ENCODE measurements around the gene ERF. TPM values are rescaled to one million over a fixed set of nuclear protein-coding genes. Genes with fewer than 3 reads are reported as not detected.

ERF gene
- total and polyA plus RNA-seq, 10 of the 15 experiments (the other 5 are each of a cell fraction or from before 2014, with no cell fraction given), result 0.02 to 51.8 (median 14.4) TPM

DNA sequence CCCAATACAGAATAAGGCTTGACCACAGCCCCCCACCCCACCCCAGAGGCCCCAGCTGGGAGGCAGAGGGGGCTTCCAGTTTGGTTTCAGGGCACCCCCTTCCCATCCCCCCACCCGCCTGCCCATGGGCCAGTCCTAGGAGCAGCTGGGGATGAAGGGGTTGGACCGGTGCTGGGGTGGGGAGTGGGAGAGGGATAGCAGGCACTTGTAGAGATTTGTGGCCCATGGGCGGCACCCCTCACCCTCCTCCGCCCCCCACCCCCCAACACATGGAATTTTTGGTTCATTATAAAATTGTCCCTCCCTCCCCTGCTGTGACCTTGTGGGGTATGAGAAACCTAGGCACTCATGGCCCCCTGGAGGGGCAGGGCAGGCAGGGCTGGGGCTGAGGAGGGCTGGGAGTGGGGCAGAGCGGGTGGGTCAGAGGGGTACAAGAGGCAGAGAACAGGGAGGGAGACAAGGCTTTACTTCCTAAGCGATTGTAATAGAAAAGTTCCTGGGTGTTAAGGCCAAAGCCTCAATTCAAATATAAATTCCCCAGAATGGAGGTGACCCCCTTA lies 7.2 kb downstream of the ERF start:
- WGBS (ENCODE audit: insufficient coverage, insufficient replicate concordance, low lambda C conversion rate, missing lambda C conversion rate), result 95% methylated on average over 4 of the region's 6 CpGs
- TF ChIP-seq, protein P1, sequence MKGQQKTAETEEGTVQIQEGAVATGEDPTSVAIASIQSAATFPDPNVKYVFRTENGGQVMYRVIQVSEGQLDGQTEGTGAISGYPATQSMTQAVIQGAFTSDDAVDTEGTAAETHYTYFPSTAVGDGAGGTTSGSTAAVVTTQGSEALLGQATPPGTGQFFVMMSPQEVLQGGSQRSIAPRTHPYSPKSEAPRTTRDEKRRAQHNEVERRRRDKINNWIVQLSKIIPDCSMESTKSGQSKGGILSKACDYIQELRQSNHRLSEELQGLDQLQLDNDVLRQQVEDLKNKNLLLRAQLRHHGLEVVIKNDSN (IDR thresholded peaks at IDR 0.05; ENCODE audit: borderline replicate concordance, extremely low read length, insufficient read depth, low read depth, low read length), result no peak
- TF ChIP-seq FOS (IDR thresholded peaks at IDR 0.05; ENCODE audit: borderline replicate concordance, extremely low read depth, insufficient read length) (no peak), ASH2L (IDR thresholded peaks at IDR 0.05; ENCODE audit: borderline replicate concordance, low read depth) (no peak), SIN3A (IDR thresholded peaks at IDR 0.05; ENCODE audit: low read depth, low read length) (no peak), SMAD5 (IDR thresholded peaks at IDR 0.05; ENCODE audit: low read depth) (no peak), ZBED1 (IDR thresholded peaks at IDR 0.05; ENCODE audit: borderline replicate concordance) (no peak), BCL3 (IDR thresholded peaks at IDR 0.05; ENCODE audit: borderline replicate concordance, insufficient read depth, low read depth, low read length, poor library complexity, severe bottlenecking) (no peak), CREM (IDR thresholded peaks at IDR 0.05; ENCODE audit: low read depth) (no peak), EZH2 (IDR thresholded peaks at IDR 0.05; ENCODE audit: borderline replicate concordance, control insufficient read depth, low read depth, low read length) (no peak), ZNF24 (IDR thresholded peaks at IDR 0.05) (no peak), HDGF (IDR thresholded peaks at IDR 0.05) (no peak), EP300 (IDR thresholded peaks at IDR 0.05; ENCODE audit: borderline replicate concordance in 1 of 2, control insufficient read depth in 1 of 2, low read depth in 2 of 2, low read length in 2 of 2) (no peak), USF2 (IDR thresholded peaks at IDR 0.05; ENCODE audit: borderline replicate concordance, low read depth, low read length) (no peak), SPI1 (IDR thresholded peaks at IDR 0.05; ENCODE audit: borderline replicate concordance, insufficient read depth, low read depth, low read length) (no peak), CBFB (IDR thresholded peaks at IDR 0.05; ENCODE audit: low read depth) (no peak), RELB (IDR thresholded peaks at IDR 0.05; ENCODE audit: low read depth) (no peak)
- no TSS peak for BruUV-seq (replicated peaks)
- Histone ChIP-seq H2AFZ (ENCODE audit: control insufficient read depth, low read depth, low read length) (no peak overlapping the region), H3K27me3 (replicated peaks in 1 of 2; ENCODE audit: control insufficient read depth in 2 of 2, insufficient read depth in 2 of 2, low read length in 1 of 2) (no peaks in the 10 kb centered on the region), H3K4me2 (ENCODE audit: control insufficient read depth, insufficient read depth) (no peak overlapping the region), H3K4me1 (ENCODE audit: control insufficient read depth, insufficient read depth, low read length) (peaks cover 17% of the 10 kb centered on the region), H3K9me3 (replicated peaks; ENCODE audit: control insufficient read depth, insufficient read depth, low read length) (no peaks in the 10 kb centered on the region), H3K79me2 (ENCODE audit: control insufficient read depth, insufficient read depth, low read length) (peaks cover 29% of the 10 kb centered on the region), H4K20me1 (ENCODE audit: control insufficient read depth, insufficient read depth) (no peaks in the 10 kb centered on the region), H3K4me3 (no peak overlapping the region), H3K9ac (ENCODE audit: control insufficient read depth, insufficient read depth, low read length) (no peak overlapping the region), H3K36me3 (ENCODE audit: control insufficient read depth in 2 of 2, insufficient read depth in 2 of 2, low read length in 1 of 2) (peaks cover 0 to 7% of the 10 kb centered on the region in 2 experiments; a peak in 2 of 4 replicates), H3K27ac (ENCODE audit: control insufficient read depth, insufficient read depth) (no peak overlapping the region)
- in situ Hi-C loops (cut with MboI), result no loop called here
- ChIA-PET POLR2A (interaction anchor here (0.9 to 6.7 kb wide), 2 partner anchors 8 to 33 kb away, joined by 3 to 51 read pairs; no protein-coding TSS in a partner anchor), SMC1A (ENCODE audit: uncharacterized antibody, unreplicated experiment) (interaction anchor here (1.9 to 6.3 kb wide), 2 partner anchors 31 to 115 kb away, joined by 6 to 70 read pairs; partner anchors contain the start of gene POU2F2), CTCF (interaction anchor here (0.7 to 6.7 kb wide), 3 partner anchors 8 to 44 kb away, joined by 3 to 111 read pairs (median 3); no protein-coding TSS in a partner anchor), RAD21 (ENCODE audit: unreplicated experiment) (interaction anchor here (1.4 to 6.0 kb wide), 3 partner anchors 22 to 49 kb away, joined by 3 to 82 read pairs (median 11); partner anchors contain the start of gene CIC)
- ATAC-seq (no peak), FAIRE-seq (no peak), DNase-seq (ENCODE audit: low read depth, low spot score) (no peak)
- intact Hi-C loops (cut with micrococcal nuclease; ENCODE audit: unreplicated experiment), result no loop called here
